HepG2 (cell line): ENCODE measurements around the gene RASSF4. TPM values are rescaled to one million over a fixed set of nuclear protein-coding genes. Genes with fewer than 3 reads are reported as not detected.

ENCODE experiments used
- ARNT ChIP-seq: fragments of 450-650 bp; IDR thresholded peaks from 2 replicates; pipeline ENCODE4 v1.6.1; 2017
- BORCS8-MEF2B ChIP-seq: sonication (generic); formaldehyde crosslinking; IDR thresholded peaks from 2 replicates; pipeline ENCODE4 v1.8.0; 2022; ENCODE audit warnings: mild to moderate bottlenecking, missing genetic modification reagents
- EZH2 ChIP-seq: conservative IDR thresholded peaks from 2 replicates; pipeline ENCODE4 v1.6.1; 2012; ENCODE audit warnings: mild to moderate bottlenecking, low read depth, low read length, moderate library complexity
- FOXK1 ChIP-seq: sonication (generic); formaldehyde crosslinking; IDR thresholded peaks from 2 replicates; pipeline ENCODE4 v1.4.0; 2020; ENCODE audit warnings: low read depth, missing genetic modification reagents, borderline replicate concordance
- GABPA ChIP-seq, 2 experiments: IDR thresholded peaks; 2 replicates each; pipeline ENCODE4 v1.6.1; 2011 to 2016; ENCODE audit warnings: low read depth in 2 of 2, low read length in 1 of 2, missing biosample characterization in 1 of 2, missing genetic modification characterization in 1 of 2
- HNRNPLL ChIP-seq: fragments of 200-400 bp; formaldehyde crosslinking; IDR thresholded peaks from 2 replicates; pipeline ENCODE4 v1.6.1; 2017; ENCODE audit warnings: mild to moderate bottlenecking, low read depth, low read length; ENCODE audit not compliant: poor library complexity, severe bottlenecking
- JUND ChIP-seq: sonication (generic); formaldehyde crosslinking; IDR thresholded peaks from 2 replicates; pipeline ENCODE4 v1.8.0; 2022; ENCODE audit warnings: mild to moderate bottlenecking, missing genetic modification reagents
- KAT2B ChIP-seq: fragments of 150-350 bp; IDR thresholded peaks from 2 replicates; pipeline ENCODE4 v1.6.1; 2014; ENCODE audit warnings: low read depth, low read length, borderline replicate concordance
- KLF12 ChIP-seq: sonication (generic); formaldehyde crosslinking; IDR thresholded peaks from 2 replicates; pipeline ENCODE4 v1.4.0; 2020; ENCODE audit warnings: missing genetic modification reagents, borderline replicate concordance
- NFE2L1 ChIP-seq: sonication (generic); formaldehyde crosslinking; IDR thresholded peaks from 2 replicates; pipeline ENCODE4 v1.4.0; 2020; ENCODE audit warnings: missing genetic modification reagents, mild to moderate bottlenecking, borderline replicate concordance
- NPAS2 ChIP-seq: sonication (generic); formaldehyde crosslinking; IDR thresholded peaks from 2 replicates; pipeline ENCODE4 v1.8.0; 2022; ENCODE audit warnings: mild to moderate bottlenecking, missing genetic modification reagents, borderline replicate concordance
- RCOR2 ChIP-seq: IDR thresholded peaks from 2 replicates; pipeline ENCODE4 v1.6.1; 2016; ENCODE audit warnings: missing biosample characterization, missing genetic modification reagents
- SKI ChIP-seq: fragments of 450-650 bp; IDR thresholded peaks from one replicate; pipeline ENCODE4 v1.6.1; 2018; ENCODE audit warnings: mild to moderate bottlenecking; ENCODE audit not compliant: partially characterized antibody
- SOX5 ChIP-seq: IDR thresholded peaks from 2 replicates; pipeline ENCODE4 v1.6.1; 2016; ENCODE audit warnings: borderline replicate concordance
- STAT5B ChIP-seq: sonication (generic); formaldehyde crosslinking; IDR thresholded peaks from 2 replicates; pipeline ENCODE4 v1.4.0; 2020; ENCODE audit warnings: missing genetic modification reagents
- TFE3 ChIP-seq: IDR thresholded peaks from 2 replicates; pipeline ENCODE4 v1.6.1; 2016
- U2AF2 ChIP-seq: fragments of 200-400 bp; formaldehyde crosslinking; IDR thresholded peaks from 2 replicates; pipeline ENCODE4 v1.6.1; 2017; ENCODE audit warnings: low read depth, mild to moderate bottlenecking, low read length
- XBP1 ChIP-seq: sonication (generic); formaldehyde crosslinking; IDR thresholded peaks from 2 replicates; pipeline ENCODE4 v1.5.0; 2020; ENCODE audit warnings: missing genetic modification reagents
- XRCC5 ChIP-seq: fragments of 200-400 bp; formaldehyde crosslinking; optimal IDR thresholded peaks from 2 replicates; pipeline ENCODE3; 2017; ENCODE audit warnings: mild to moderate bottlenecking, low read length
- ZBTB44 ChIP-seq: sonication (generic); formaldehyde crosslinking; IDR thresholded peaks from 2 replicates; pipeline ENCODE4 v1.4.0; 2020; ENCODE audit warnings: missing genetic modification reagents
- ZNF547 ChIP-seq: sonication (generic); formaldehyde crosslinking; IDR thresholded peaks from 2 replicates; pipeline ENCODE4 v1.5.1; 2020; ENCODE audit warnings: mild to moderate bottlenecking, missing genetic modification reagents
- ZNF589 ChIP-seq: sonication (generic); formaldehyde crosslinking; conservative IDR thresholded peaks from 2 replicates; pipeline ENCODE4 v1.8.0; 2022; ENCODE audit warnings: mild to moderate bottlenecking, moderate library complexity, missing genetic modification reagents
- ZNF788 ChIP-seq: sonication (generic); formaldehyde crosslinking; IDR thresholded peaks from 2 replicates; pipeline ENCODE4 v1.5.0; 2020; ENCODE audit warnings: mild to moderate bottlenecking, missing genetic modification reagents, borderline replicate concordance
- ZSCAN21 ChIP-seq: sonication (generic); formaldehyde crosslinking; IDR thresholded peaks from 2 replicates; pipeline ENCODE4 v1.8.0; 2022; ENCODE audit warnings: mild to moderate bottlenecking, missing genetic modification reagents, moderate library complexity, borderline replicate concordance
- ZSCAN9 ChIP-seq: IDR thresholded peaks from 2 replicates; pipeline ENCODE4 v1.6.1; 2016; ENCODE audit warnings: borderline replicate concordance
- polyA plus RNA-seq, 8 experiments: library from polyadenylated mRNA; depleted of rRNA in 3 of 8; stranded (reverse) in 7 of 8; unstranded in 1 of 8; fragments of >200 nt; fragmentation: Illumina TruSeq in 4 of 8; extraction: Trizol in 4 of 8; gene quantifications; 2 replicates each; pipeline versions ENCODE4 v1.2.1 to v1.2.3, GENCODE V29; 2011 to 2016; ENCODE audit warnings: low read depth in 4 of 8, missing spikeins in 1 of 8, mixed read lengths in 1 of 8; ENCODE audit not compliant: insufficient read depth in 1 of 8
- total RNA-seq, 5 experiments: library from RNA; depleted of rRNA; stranded (reverse); fragments of >200 nt; fragmentation: Illumina TruSeq; extraction: Trizol; gene quantifications; 2 replicates each; pipeline ENCODE4 v1.2.3, GENCODE V29; 2016; ENCODE audit warnings: low read depth in 1 of 5
- TF ChIP-seq, protein P1 (sequence below): sonication (generic); formaldehyde crosslinking; IDR thresholded peaks from 2 replicates; pipeline ENCODE4 v1.5.1; 2020; ENCODE audit warnings: missing genetic modification reagents, mild to moderate bottlenecking, borderline replicate concordance

The RASSF4 gene
- total and polyA plus RNA-seq, 2 of the 13 experiments (the other 11 are each of a cell fraction or from before 2014, with no cell fraction given) = 34.0 to 51.7 TPM

GRCh38 chr10:44976352-44977198, 17.0 kb downstream of the RASSF4 start (continued):
- TF ChIP-seq KAT2B (no peak), ZSCAN9 (CRISPR knock-in tag) (peak; percentile 71; the same call in 1 of the 2 replicates), ZBTB44 (no peak; the same call in 1 of the 2 replicates), ARNT (no peak), TFE3 (CRISPR knock-in tag) (peak; percentile 61; the same call in 1 of the 2 replicates), FOXK1 (CRISPR knock-in tag) (no peak), JUND (CRISPR knock-in tag) (peak; percentile 44; the same call in 1 of the 2 replicates), ZNF788 (peak; percentile 50; the same call in 1 of the 2 replicates), XBP1 (CRISPR knock-in tag) (no peak), ZSCAN21 (CRISPR knock-in tag) (peak; percentile 95), SOX5 (CRISPR knock-in tag) (no peak; the same call in none of the 2 replicates), STAT5B (CRISPR knock-in tag) (peak; percentile 46; the same call in 1 of the 2 replicates), HNRNPLL (no peak), GABPA (IDR thresholded peaks at IDR 0.05; ENCODE audit: low read depth, low read length) (no peak), GABPA (CRISPR knock-in tag; IDR thresholded peaks at IDR 0.05; ENCODE audit: low read depth) (no peak), NPAS2 (CRISPR knock-in tag) (no peak), XRCC5 (no peak), ZNF589 (CRISPR knock-in tag) (0 out of 2 replicates have a peak, but pooled peaks have one; percentile 56), ZNF547 (peak; percentile 67; the same call in 1 of the 2 replicates), EZH2 (no peak), NFE2L1 (CRISPR knock-in tag) (no peak), U2AF2 (no peak), BORCS8-MEF2B (peak; percentile 54), RCOR2 (CRISPR knock-in tag) (no peak), KLF12 (CRISPR knock-in tag) (no peak; the same call in none of the 2 replicates), SKI (no peak)
- TF ChIP-seq, protein P1, sequence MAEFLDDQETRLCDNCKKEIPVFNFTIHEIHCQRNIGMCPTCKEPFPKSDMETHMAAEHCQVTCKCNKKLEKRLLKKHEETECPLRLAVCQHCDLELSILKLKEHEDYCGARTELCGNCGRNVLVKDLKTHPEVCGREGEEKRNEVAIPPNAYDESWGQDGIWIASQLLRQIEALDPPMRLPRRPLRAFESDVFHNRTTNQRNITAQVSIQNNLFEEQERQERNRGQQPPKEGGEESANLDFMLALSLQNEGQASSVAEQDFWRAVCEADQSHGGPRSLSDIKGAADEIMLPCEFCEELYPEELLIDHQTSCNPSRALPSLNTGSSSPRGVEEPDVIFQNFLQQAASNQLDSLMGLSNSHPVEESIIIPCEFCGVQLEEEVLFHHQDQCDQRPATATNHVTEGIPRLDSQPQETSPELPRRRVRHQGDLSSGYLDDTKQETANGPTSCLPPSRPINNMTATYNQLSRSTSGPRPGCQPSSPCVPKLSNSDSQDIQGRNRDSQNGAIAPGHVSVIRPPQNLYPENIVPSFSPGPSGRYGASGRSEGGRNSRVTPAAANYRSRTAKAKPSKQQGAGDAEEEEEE = peak; percentile 47; the same call in 1 of the 2 replicates
